Panc1 (cell line): ENCODE results near the gene LIPC. TPM values are rescaled to one million over a fixed set of nuclear protein-coding genes. Genes with fewer than 3 reads are reported as not detected.

Source experiments
- ATAC-seq: fragments of 200-7000 bp; cut with Tn5 transposase; 2 replicates; pipeline ENCODE4 v1.9.1; 2020; ENCODE audit warnings: mild to moderate bottlenecking, moderate library complexity
- BruUV-seq: library from RNA; stranded (reverse); fragments of 400-500 nt; replicated peaks from 2 replicates; lab custom pipeline; 2021; lab: Mats Ljungman, UMichigan
- CTCF ChIA-PET: fragments of 300-600 bp; sonication (Branson Sonifier 250); formaldehyde crosslinking; loops from one replicate; lab custom pipeline; 2022; ENCODE audit warnings: antibody characterized with exemption; lab: Charles Lee
- POLR2A ChIA-PET: fragments of 300-600 bp; sonication (Branson Sonifier 250); formaldehyde crosslinking; loops from one replicate; lab custom pipeline; 2022; ENCODE audit warnings: antibody characterized with exemption; lab: Charles Lee
- DNase-seq: peaks from one replicate; pipeline ENCODE4 v3.0.0-alpha.2; 2010; ENCODE audit warnings: low read depth, low spot score
- H3K27ac ChIP-seq: 2 replicates; pipeline ENCODE4 v1.5.1; 2011; ENCODE audit warnings: mild to moderate bottlenecking, low read length, inconsistent platforms
- H3K27me3 ChIP-seq: fragments of 200-500 bp; sonication (Bioruptor generic); 2 replicates; pipeline ENCODE4 v1.6.0; 2014; ENCODE audit warnings: low read length, inconsistent platforms; ENCODE audit not compliant: control insufficient read depth, insufficient read depth
- H3K36me3 ChIP-seq: fragments of 200-500 bp; sonication (Bioruptor generic); 2 replicates; pipeline ENCODE4 v1.5.1; 2014; ENCODE audit warnings: inconsistent platforms, mild to moderate bottlenecking, low read length, moderate library complexity; ENCODE audit not compliant: control insufficient read depth, insufficient read depth
- H3K4me1 ChIP-seq: 2 replicates; pipeline ENCODE4 v1.5.1; 2011; ENCODE audit warnings: inconsistent platforms, mild to moderate bottlenecking, low read length, moderate library complexity; ENCODE audit not compliant: control insufficient read depth, insufficient read depth
- H3K4me3 ChIP-seq, 2 experiments: 2 replicates each; pipeline ENCODE4 v1.5.1; 2011 to 2012; ENCODE audit warnings: low read depth in 2 of 2, low read length in 2 of 2, mild to moderate bottlenecking in 2 of 2, inconsistent platforms in 1 of 2, moderate library complexity in 1 of 2
- H3K9me3 ChIP-seq: fragments of 200-500 bp; sonication (Bioruptor generic); 2 replicates; pipeline ENCODE4 v1.5.1; 2014; ENCODE audit warnings: low read depth, mild to moderate bottlenecking, inconsistent platforms, low read length, moderate library complexity; ENCODE audit not compliant: control insufficient read depth, insufficient read depth
- POLR2AphosphoS5 ChIP-seq: IDR thresholded peaks from 2 replicates; pipeline ENCODE4 v1.6.1; 2012; ENCODE audit warnings: mild to moderate bottlenecking, low read depth, low read length, moderate library complexity
- SIN3A ChIP-seq: IDR thresholded peaks from 2 replicates; pipeline ENCODE4 v1.6.1; 2012; ENCODE audit warnings: low read depth, mild to moderate bottlenecking, low read length, moderate library complexity, borderline replicate concordance; ENCODE audit not compliant: insufficient read depth
- TCF7L2 ChIP-seq: IDR thresholded peaks from 2 replicates; pipeline ENCODE4 v1.6.1; 2011; ENCODE audit warnings: mild to moderate bottlenecking, low read depth, low read length, inconsistent platforms
- in situ Hi-C: cut with HindIII; loops from 2 replicates; pipeline ENCODE4 v1.10.0; 2016; ENCODE audit warnings: low sequenced_read_pairs, low pct_unique_long_range_greater_than_20kb
- intact Hi-C: fragments of 100-400 bp; cut with micrococcal nuclease; formaldehyde crosslinking; loops from one replicate; pipeline ENCODE4 v1.10.0; 2022; ENCODE audit not compliant: unreplicated experiment
- total RNA-seq: library from RNA; stranded (reverse); gene quantifications from one replicate; pipeline ENCODE4 v1.2.1, GENCODE V29; 2021; ENCODE audit not compliant: unreplicated experiment
- TF ChIP-seq, protein P1 (sequence below): fragments of 450-650 bp; IDR thresholded peaks from 2 replicates; pipeline ENCODE4 v1.5.1; 2017; ENCODE audit warnings: mild to moderate bottlenecking
- TF ChIP-seq, protein P2 (sequence below), 2 experiments: IDR thresholded peaks; 2 replicates each; pipeline ENCODE4 v1.6.1; 2011 to 2012; ENCODE audit warnings: low read depth in 2 of 2, control low read depth in 1 of 2, low read length in 1 of 2, mild to moderate bottlenecking in 1 of 2, moderate library complexity in 1 of 2; ENCODE audit not compliant: insufficient read depth in 1 of 2

The LIPC gene
- total RNA-seq, 1 experiment from 2014 or later = not detected

DNA sequence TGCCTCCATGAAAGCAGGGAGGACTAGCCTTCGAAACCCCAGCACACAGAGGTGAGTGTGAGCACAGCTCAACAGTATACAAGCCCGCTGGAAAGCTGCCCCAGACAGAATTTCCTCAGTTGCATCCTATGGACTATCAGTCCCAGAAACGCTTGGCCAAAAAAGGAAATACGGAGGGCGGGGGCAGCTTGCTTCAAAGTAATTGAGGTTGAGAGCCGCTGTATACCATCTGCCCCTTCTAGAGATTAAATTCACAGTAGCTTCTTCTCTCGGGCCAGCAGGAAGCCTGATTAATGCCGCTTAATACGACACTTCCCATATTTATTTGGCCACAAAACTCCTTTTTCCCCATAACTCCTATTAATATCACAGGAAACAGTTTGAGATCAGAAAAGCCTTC is 88.7 kb downstream of the LIPC start:
- CTCF ChIA-PET = no interaction called here
- POLR2A ChIA-PET = no interaction called here
- no peak for DNase-seq
- H3K4me3 ChIP-seq = no peak overlapping the region
- no peak for ATAC-seq
- intact Hi-C loops (no loop called here), in situ Hi-C loops (no loop called here)
- no peaks in the 10 kb centered on the region for H3K36me3 ChIP-seq
- no peaks in the 10 kb centered on the region for H3K9me3 ChIP-seq
- no TSS peak for BruUV-seq
- no peak overlapping the region for H3K27ac ChIP-seq
- H3K4me1 ChIP-seq = peaks cover 4% of the 10 kb centered on the region; the same call in 1 of the 2 replicates
- TF ChIP-seq, protein P1, sequence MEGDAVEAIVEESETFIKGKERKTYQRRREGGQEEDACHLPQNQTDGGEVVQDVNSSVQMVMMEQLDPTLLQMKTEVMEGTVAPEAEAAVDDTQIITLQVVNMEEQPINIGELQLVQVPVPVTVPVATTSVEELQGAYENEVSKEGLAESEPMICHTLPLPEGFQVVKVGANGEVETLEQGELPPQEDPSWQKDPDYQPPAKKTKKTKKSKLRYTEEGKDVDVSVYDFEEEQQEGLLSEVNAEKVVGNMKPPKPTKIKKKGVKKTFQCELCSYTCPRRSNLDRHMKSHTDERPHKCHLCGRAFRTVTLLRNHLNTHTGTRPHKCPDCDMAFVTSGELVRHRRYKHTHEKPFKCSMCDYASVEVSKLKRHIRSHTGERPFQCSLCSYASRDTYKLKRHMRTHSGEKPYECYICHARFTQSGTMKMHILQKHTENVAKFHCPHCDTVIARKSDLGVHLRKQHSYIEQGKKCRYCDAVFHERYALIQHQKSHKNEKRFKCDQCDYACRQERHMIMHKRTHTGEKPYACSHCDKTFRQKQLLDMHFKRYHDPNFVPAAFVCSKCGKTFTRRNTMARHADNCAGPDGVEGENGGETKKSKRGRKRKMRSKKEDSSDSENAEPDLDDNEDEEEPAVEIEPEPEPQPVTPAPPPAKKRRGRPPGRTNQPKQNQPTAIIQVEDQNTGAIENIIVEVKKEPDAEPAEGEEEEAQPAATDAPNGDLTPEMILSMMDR = no peak
- no peak for TF ChIP-seq POLR2AphosphoS5
- no peaks in the 10 kb centered on the region; the same call in 1 of the 2 replicates for H3K27me3 ChIP-seq

GRCh38 chr15:58520936-58521292 is 89.1 kb downstream of the LIPC start:
- intact Hi-C loops = no loop called here
- ChIA-PET POLR2A (no interaction called here), CTCF (no interaction called here)
- BruUV-seq = no TSS peak
- Histone ChIP-seq H3K4me3 (no peak overlapping the region), H3K27ac (no peak overlapping the region), H3K4me1 (peaks cover 4% of the 10 kb centered on the region; the same call in 1 of the 2 replicates), H3K9me3 (no peaks in the 10 kb centered on the region), H3K27me3 (no peaks in the 10 kb centered on the region; the same call in 1 of the 2 replicates), H3K36me3 (no peaks in the 10 kb centered on the region)
- in situ Hi-C loops = no loop called here
- no peak for ATAC-seq
- TF ChIP-seq, protein P1 = no peak
- TF ChIP-seq, protein P2, sequence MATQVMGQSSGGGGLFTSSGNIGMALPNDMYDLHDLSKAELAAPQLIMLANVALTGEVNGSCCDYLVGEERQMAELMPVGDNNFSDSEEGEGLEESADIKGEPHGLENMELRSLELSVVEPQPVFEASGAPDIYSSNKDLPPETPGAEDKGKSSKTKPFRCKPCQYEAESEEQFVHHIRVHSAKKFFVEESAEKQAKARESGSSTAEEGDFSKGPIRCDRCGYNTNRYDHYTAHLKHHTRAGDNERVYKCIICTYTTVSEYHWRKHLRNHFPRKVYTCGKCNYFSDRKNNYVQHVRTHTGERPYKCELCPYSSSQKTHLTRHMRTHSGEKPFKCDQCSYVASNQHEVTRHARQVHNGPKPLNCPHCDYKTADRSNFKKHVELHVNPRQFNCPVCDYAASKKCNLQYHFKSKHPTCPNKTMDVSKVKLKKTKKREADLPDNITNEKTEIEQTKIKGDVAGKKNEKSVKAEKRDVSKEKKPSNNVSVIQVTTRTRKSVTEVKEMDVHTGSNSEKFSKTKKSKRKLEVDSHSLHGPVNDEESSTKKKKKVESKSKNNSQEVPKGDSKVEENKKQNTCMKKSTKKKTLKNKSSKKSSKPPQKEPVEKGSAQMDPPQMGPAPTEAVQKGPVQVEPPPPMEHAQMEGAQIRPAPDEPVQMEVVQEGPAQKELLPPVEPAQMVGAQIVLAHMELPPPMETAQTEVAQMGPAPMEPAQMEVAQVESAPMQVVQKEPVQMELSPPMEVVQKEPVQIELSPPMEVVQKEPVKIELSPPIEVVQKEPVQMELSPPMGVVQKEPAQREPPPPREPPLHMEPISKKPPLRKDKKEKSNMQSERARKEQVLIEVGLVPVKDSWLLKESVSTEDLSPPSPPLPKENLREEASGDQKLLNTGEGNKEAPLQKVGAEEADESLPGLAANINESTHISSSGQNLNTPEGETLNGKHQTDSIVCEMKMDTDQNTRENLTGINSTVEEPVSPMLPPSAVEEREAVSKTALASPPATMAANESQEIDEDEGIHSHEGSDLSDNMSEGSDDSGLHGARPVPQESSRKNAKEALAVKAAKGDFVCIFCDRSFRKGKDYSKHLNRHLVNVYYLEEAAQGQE (IDR thresholded peaks at IDR 0.05; ENCODE audit: insufficient read depth in 1 of 2, low read depth in 2 of 2, low read length in 1 of 2) = no peak
- TF ChIP-seq TCF7L2 = no peak
- no peak for TF ChIP-seq POLR2AphosphoS5
- no peak for TF ChIP-seq SIN3A
- no peak for DNase-seq
